NCI-H1694 treated with DMSO at 0.1 percent for 48 hours (cell line): Measurements from ENCODE around the gene MICAL2.
A peak's percentile ranks its signal among the peaks of the same experiment; 100 is the strongest.

ENCODE experiments used
- DNase-seq: peaks from one replicate; lab custom pipeline; 2025; lab: John Stamatoyannopoulos, UW

MICAL2 gene

DNA sequence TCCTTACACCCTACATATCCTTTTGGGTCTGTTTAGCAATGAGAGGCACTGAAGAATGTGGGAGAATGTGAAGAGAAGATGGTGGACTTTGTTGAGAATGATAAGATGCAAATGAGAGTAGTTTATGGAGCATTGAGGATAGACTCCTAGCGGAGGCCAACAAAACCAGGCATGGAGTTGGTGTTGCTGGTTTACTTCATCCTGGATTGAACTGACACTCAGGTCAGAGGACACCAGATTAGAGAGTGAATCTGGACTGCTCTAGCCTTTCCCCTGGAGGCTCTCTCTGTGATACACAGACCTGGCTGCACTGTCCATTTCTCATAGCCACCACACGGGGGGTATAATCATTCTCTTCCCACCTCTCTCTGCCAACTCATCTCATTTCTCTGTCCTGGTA, 98.7 kb downstream of the MICAL2 start:
- DNase-seq: no peak

DNA sequence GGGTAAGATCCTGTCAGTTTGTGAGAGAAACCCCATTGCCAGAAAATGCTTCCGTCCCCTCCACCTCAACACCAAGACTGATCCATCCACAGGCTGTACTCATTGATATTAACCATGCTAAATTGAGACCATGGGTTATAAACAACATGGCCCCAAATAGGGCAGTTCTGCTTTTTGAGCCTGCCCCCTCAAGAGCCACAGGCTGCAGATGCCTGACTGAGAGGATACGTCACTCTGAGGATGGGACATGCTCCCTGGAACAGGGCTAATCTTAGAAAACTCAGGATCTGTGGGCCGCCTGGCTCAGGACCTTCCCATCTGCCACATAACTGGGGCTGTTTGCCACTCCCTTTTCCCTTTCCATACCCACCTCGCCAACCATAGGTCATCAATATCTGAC, 99.8 kb downstream of the MICAL2 start:
- no peak for DNase-seq

GRCh38 chr11:12211331-12212065, 101.1 kb downstream of the MICAL2 start:
- DNase-seq: no peak

DNA sequence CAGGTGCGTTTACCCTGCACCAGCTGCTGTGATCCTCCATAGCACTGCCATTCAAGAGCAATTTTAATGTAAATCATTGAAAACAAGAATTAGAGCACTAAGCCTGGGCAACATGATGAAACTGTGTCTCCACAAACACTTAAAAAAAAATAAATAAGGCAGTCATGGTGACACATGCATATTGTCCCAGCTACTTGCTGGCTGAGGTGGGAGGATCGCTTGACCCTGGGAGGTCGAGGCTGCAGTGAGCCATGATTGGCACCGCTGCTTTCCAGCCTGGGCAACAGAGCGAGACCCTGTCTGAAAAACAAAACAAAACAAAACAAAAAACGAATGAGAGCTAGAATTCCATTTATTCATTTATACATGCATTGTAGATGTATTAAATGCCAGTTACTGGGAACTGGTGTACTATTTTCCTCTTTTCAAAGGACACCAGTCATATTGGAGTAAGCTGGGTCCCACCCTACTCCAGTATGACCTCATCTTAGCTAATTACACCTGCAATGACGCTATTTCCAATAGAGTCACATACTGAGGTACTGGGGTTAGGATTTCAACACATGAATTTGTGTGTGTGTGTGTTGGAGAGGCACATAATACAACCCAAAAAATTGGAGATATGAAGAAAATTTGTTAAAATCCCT, 101.9 kb downstream of the MICAL2 start:
- no peak for DNase-seq

- DNase-seq: no peak
Measured at GRCh38 chr11:12212821-12213185, 102.4 kb downstream of the MICAL2 start.

DNA sequence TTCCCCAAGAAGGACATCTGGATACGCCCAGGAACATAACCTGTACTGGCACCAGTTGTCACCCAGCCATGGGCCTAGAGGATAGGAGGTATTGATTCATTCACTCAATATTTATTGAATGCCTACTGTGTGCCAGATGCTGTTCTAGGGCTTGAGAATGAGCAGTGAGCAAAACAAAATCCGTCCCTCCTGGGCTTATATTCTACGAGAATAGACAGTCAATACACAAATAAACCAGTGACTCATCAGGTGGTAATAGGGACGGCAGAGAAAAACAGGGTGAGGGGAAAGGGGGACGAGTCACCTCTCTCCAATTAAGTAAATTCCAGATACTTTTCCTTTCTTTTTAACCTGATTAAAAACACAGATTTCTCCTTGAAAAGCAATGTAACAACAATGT, 103.5 kb downstream of the MICAL2 start:
- DNase-seq: no peak

- DNase-seq: no peak
Measured at GRCh38 chr11:12214751-12215150, 104.4 kb downstream of the MICAL2 start.

GRCh38 chr11:12215181-12215593, 104.8 kb downstream of the MICAL2 start:
- no peak for DNase-seq

- no peak for DNase-seq
Measured at GRCh38 chr11:12216041-12216451, 105.7 kb downstream of the MICAL2 start.

GRCh38 chr11:12216671-12217374, 106.4 kb downstream of the MICAL2 start:
- no peak for DNase-seq

DNA sequence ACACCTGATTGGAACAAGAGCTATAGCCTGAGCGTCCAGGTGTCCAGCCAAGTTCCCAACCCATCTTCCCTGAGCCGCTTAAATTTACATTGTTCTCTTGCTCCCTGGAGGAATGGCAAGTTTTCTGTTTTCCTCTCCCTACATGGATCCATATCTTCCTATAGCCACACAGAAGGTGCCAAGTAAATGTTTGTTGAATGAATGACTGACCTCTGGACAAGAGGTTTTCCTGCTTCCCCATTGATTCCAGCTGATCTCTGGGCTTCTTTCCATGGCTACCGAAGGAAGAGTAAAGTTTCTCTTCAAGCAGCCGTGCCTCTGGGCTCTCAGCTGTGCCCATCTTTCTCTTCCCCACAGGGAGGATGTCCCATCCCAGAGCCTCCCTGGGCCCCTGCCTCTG, 107.5 kb downstream of the MICAL2 start:
- DNase-seq: no peak

DNA sequence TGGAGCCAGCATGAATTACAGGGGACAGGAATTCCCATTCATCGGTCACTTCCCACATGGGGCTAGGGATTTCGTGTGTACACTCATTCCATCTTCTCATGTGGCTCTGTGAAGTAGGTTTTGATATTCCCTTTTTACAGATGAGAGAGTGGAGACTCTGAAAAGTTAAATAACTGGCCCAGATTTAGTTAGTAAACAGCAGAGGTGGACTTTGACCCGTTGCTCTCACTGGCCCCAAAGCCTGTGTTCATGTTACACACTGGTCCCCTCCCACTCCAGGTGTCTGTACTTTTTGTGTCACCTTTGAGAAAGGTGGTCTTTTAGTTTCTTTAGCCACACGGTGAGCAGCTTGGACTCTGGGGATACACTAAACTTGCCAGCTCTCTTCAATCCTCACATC, 108.5 kb downstream of the MICAL2 start:
- DNase-seq: no peak

GRCh38 chr11:12219757-12220156, 109.4 kb downstream of the MICAL2 start:
- no peak for DNase-seq

GRCh38 chr11:12220305-12220704, 109.9 kb downstream of the MICAL2 start:
- DNase-seq: peak; percentile 52

DNA sequence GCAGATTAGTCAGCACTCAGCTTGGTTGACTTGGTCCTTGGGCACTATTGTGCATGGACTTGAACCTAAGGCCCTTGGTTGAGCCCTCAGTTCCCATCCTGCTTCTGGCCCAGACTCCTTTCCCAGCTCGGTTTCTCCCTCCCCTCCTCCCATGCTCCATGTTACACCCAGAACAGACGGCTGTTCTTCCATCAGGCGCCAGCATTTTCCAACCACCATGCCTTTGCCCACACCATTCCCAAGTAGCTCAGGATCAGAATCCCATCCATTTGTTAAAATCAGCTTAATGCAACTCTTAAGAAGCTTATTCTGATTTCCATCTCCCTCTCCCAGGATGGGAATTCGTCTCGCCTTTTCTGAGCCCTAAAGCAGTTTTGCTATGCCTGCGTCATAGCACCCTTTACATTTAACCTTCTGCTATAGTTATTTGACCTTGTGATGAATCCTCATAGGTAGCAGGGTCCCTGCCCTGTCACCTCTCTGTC, 110.7 kb downstream of the MICAL2 start:
- no peak for DNase-seq

DNA sequence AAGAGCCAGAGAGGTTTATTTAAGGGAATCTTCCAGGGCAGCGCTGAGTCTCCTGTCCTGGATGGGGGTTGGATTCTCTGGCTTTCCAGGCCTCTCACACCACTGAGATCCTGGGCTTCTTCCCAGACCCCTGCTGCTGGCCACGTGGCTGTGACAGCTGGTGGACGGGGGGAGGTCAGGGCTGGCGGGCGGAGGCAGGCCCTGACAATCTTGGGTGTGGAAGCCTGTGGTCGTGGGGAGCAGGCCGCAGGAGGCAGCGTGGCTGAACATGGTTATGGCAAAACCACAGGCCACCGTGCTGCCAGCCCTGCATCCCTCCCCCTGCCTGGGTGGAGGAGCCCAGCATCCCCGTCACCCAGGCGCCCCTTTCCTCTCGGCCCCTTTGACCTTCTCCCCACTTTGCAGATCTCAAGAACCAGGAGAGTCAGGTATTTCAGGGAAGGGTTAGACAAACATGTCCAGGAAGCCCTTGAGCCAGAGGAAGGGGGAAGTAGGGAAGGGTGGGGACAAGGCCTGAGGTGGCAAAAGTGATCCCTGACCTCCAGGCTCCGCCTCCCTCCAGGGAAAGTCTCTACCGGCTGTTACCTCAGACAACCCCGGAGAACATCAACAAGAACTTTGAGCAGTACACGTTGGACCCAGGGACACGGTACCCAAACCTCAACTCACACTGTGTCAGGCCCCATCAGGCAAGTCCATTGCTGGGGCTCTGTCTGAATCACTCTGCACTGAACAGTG, 111.8 kb downstream of the MICAL2 start:
- no peak for DNase-seq

DNA sequence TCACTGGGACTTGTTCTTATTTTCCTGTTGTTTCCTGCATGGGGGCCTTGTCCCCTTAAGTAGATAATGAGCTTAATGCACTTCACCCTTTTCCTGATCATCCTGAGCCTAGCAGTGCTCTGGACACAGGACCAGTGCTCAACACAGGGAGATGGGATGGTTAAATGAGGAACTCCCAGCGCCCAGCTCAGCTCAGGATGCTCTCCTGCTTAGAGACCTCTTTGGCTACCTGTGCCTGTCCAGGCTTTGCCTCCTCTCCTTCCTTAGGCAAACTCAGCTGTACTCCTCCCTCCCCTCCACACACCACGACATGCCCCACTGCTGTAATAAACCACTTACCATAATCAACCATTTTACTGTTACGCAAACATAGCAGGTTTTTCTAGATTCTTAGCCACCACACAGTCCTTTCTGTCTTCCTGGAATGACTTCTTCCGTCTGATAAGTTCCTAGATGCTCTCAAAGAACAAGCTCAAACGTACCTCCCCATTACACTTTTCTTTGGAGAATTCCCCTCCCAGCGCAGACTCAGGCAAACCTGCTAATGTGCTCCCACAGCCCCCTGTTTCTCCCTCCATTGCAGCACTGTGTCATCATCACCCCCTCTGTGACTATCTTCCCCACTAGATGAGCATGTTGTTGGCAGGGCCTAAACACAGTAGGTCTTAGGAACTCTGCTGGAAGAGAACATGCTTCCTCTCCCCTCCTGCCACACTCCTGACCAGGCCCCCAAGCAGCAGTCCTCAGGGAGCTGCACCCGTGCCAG, 113.6 kb downstream of the MICAL2 start:
- no peak for DNase-seq

- DNase-seq: no peak
Measured at GRCh38 chr11:12224537-12224893, 114.1 kb downstream of the MICAL2 start.

DNA sequence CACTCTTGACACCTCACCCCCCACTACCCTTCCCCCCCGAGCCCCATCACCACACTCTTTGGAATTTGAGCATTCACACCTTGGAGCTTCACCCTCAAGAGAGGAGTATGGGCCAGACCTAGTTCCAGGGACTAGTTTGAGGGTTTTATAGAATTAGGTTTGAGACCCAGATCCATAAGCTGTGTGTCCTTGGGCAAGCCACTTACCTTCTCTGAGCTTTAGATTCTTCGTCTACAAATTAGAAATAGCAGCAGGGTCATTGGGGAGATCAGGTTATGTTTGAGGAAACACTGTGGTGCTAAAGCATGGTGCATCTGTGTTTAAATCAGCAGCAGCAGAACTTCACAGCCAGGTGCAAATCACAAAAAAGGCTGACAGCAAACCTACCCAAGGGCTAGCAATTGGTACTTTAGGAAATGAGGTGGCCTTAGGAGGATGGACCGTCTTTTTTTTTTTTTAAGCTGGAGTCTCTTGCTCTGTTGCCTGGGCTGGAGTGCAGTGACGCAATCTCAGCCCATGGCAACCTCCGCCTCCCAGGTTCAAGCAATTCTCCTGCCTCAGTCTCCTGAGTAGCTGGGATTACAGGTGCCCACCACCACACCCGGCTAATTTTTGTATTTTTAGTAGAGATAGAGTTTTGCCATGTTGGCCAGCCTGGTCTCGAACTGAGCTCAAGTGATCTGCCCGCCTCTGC, 114.8 kb downstream of the MICAL2 start:
- DNase-seq: no peak

DNA sequence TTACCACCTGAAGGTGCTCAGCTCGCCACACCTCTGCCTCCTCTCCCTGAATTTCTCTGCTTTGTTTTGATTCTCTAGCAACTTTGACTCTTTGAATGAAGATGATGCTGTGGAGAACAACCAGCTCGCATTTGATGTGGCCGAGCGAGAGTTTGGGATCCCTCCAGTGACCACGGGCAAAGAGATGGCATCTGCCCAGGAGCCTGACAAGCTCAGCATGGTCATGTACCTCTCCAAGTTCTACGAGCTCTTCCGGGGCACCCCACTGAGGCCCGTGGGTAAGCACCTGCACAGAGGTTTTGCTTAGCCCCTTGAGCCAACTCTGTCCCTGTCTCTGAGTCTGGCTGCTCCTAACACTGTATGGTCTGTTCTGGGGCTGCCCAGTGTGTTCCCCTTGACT, 115.7 kb downstream of the MICAL2 start:
- DNase-seq: no peak
